PC-9 (cell line): ENCODE data around the gene SLC25A45. TPM values are rescaled to one million over a fixed set of nuclear protein-coding genes. Genes with fewer than 3 reads are reported as not detected.

Experiments used
- BruUV-seq: library from RNA; stranded (reverse); fragments of 400-500 nt; replicated peaks from 2 replicates; lab custom pipeline; 2021; lab: Mats Ljungman, UMichigan
- CTCF ChIA-PET: fragments of 300-600 bp; sonication (Branson Sonifier 250); formaldehyde crosslinking; loops from one replicate; lab custom pipeline; 2022; ENCODE audit warnings: antibody characterized with exemption; lab: Charles Lee
- POLR2A ChIA-PET: fragments of 300-600 bp; sonication (Branson Sonifier 250); formaldehyde crosslinking; loops from one replicate; lab custom pipeline; 2022; ENCODE audit warnings: antibody characterized with exemption; ENCODE audit not compliant: unreplicated experiment; lab: Charles Lee
- DNase-seq, 2 experiments: peaks; one replicate each; pipeline versions ENCODE4 v3.0.0 to v3.0.0-alpha.2; 2015 to 2022; ENCODE audit warnings: mixed read lengths in 1 of 2
- H2AFZ ChIP-seq: fragments of 200-600 bp; sonication (generic); 2 replicates; pipeline ENCODE4 v1.8.1; 2017; ENCODE audit warnings: antibody characterized with exemption
- H3F3A ChIP-seq: fragments of 200-600 bp; sonication (generic); 2 replicates; pipeline ENCODE4 v1.8.1; 2017; ENCODE audit warnings: antibody characterized with exemption, mild to moderate bottlenecking, low read depth; ENCODE audit not compliant: insufficient read depth
- H3K27ac ChIP-seq: fragments of 200-600 bp; sonication (generic); 2 replicates; pipeline ENCODE4 v1.6.1; 2016; ENCODE audit warnings: mixed run types
- H3K27me3 ChIP-seq: fragments of 200-600 bp; sonication (generic); 2 replicates; pipeline ENCODE4 v1.6.1; 2016; ENCODE audit warnings: low read depth, mixed run types; ENCODE audit not compliant: insufficient read depth
- H3K36me3 ChIP-seq: fragments of 200-600 bp; sonication (generic); 2 replicates; pipeline ENCODE4 v1.6.1; 2016; ENCODE audit warnings: low read depth, mixed run types
- H3K4me1 ChIP-seq: fragments of 200-600 bp; sonication (generic); replicated peaks from 2 replicates; pipeline ENCODE4 v1.6.1; 2016; ENCODE audit warnings: mixed run types; ENCODE audit not compliant: insufficient read depth
- H3K4me2 ChIP-seq: fragments of 200-600 bp; sonication (generic); 2 replicates; pipeline ENCODE4 v1.6.1; 2017; ENCODE audit warnings: mixed run types
- H3K4me3 ChIP-seq: fragments of 200-600 bp; sonication (generic); 2 replicates; pipeline ENCODE4 v1.6.1; 2016; ENCODE audit warnings: mixed run types
- H3K79me2 ChIP-seq: fragments of 200-600 bp; sonication (generic); 2 replicates; pipeline ENCODE4 v1.6.1; 2017; ENCODE audit warnings: low read depth, mixed run types
- H3K9me2 ChIP-seq: fragments of 200-600 bp; sonication (generic); 2 replicates; pipeline ENCODE4 v1.8.1; 2017; ENCODE audit warnings: mild to moderate bottlenecking; ENCODE audit not compliant: insufficient read depth
- H3K9me3 ChIP-seq: fragments of 200-600 bp; sonication (generic); 2 replicates; pipeline ENCODE4 v1.8.1; 2016; ENCODE audit warnings: low read depth; ENCODE audit not compliant: insufficient read depth
- H4K20me1 ChIP-seq: fragments of 200-600 bp; sonication (generic); 2 replicates; pipeline ENCODE4 v1.8.1; 2017; ENCODE audit not compliant: insufficient read depth
- EZH2 ChIP-seq: fragments of 200-600 bp; sonication (generic); IDR thresholded peaks from 2 replicates; pipeline ENCODE4 v1.8.0; 2017; ENCODE audit warnings: antibody characterized with exemption, low read depth
- intact Hi-C: fragments of 100-400 bp; cut with micrococcal nuclease; formaldehyde crosslinking; loops from one replicate; pipeline ENCODE4 v1.10.0; 2022; ENCODE audit not compliant: unreplicated experiment
- total RNA-seq: library from RNA; stranded (reverse); gene quantifications from 2 replicates; pipeline ENCODE4 v1.2.3, GENCODE V29; 2021
- TF ChIP-seq, protein P1 (sequence below): fragments of 200-600 bp; sonication (generic); conservative IDR thresholded peaks from 2 replicates; pipeline ENCODE4 v1.6.1; 2017; ENCODE audit warnings: mixed run types, antibody characterized with exemption, mild to moderate bottlenecking, moderate library complexity

Gene SLC25A45
- total RNA-seq, 1 experiment from 2014 or later: 9.8 TPM

DNA sequence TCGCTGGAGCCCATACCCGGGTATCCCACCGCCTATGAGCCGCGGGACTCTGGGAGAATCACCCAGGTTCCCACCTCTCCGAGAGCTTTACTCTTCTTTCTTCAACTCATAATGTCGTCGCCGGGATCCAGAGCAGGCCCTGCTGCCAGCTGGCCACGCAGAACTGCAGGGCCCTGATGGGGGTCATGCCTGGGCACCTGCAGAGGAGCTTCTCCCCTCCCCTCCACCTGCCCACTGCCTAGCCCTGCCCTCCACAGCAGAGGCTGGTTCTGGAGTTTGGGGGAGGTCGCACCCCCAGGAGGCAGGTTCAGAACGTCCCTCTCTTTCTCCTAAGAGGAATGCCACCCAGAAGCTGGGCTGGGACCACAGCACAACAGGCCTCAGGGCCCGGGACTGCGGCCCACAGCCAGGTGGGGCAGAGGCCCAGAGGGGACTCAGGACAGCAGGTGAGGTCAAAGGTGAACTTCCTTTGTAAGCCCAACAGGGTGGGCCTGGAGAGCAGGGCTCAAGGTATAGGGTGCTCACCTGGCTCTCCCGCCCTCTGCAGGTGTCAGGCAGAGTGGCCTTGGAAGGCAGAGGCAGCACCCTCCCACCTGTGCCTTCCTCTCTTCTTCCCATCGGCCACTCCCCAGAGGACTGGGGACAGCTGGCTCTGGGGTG is 1.9 kb downstream of the SLC25A45 start:
- POLR2A ChIA-PET: interaction anchor here (1.0 kb wide), 1 partner anchor 127 kb away, joined by 14 read pairs; no protein-coding TSS in a partner anchor

DNA sequence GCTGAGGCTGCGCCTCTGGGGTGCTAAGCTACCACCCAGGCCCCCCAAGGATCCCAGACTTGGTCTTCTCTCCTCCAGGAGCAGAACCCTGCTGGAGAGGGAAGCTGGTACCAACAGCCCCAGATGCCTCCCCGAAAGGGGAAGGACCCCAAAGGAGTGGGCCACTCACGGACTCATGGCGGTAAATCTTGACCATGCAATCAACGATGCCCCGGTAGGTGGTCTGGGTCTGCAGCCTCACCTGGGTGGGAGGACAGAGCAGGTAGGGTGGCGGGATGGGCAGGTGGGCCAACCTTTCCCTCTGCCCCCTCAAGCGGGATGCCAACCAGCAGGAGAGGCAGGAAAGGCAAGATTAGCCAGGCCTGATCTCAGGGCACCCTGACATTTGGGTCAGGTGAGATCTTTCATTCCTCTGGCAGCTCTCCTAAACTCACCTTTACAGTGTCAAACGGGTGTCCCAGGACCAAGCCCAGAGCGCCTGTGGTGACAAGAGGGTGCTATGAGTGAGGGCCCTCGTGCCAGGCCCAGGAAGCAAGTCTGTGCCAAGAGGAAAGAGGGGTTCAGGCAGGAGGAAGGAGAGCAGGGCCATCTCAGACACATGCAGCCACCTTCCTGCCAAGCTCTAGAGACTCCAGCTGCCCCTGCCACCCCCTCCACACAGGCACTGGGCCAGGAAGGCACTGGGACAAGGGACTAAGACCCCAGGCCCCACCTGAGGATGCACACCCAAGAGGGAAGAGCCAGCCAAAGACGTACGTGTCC is 2.6 kb downstream of the SLC25A45 start:
- CTCF ChIA-PET: no interaction called here

More for the DNA sequence above, 1.9 kb downstream of the SLC25A45 start:
- H3K36me3 ChIP-seq: no peaks in the 10 kb centered on the region
- no peaks in the 10 kb centered on the region for H3K9me2 ChIP-seq
- peak overlapping the region; percentile 93 for H3K27ac ChIP-seq
- H3K4me1 ChIP-seq: peaks cover 53% of the 10 kb centered on the region
- H4K20me1 ChIP-seq: no peaks in the 10 kb centered on the region
- CTCF ChIA-PET: interaction anchor here (1.0 kb wide), 1 partner anchor 105 kb away, joined by 10 read pairs; no protein-coding TSS in a partner anchor
- H3K4me3 ChIP-seq: peak overlapping the region; percentile 48; the same call in 1 of the 2 replicates
- no TSS peak for BruUV-seq
- H3K9me3 ChIP-seq: no peaks in the 10 kb centered on the region
- H2AFZ ChIP-seq: no peak overlapping the region
- H3K27me3 ChIP-seq: no peaks in the 10 kb centered on the region
- intact Hi-C loops: no loop called here
- peaks cover 60% of the 10 kb centered on the region for H3F3A ChIP-seq
- no peak for DNase-seq
- H3K79me2 ChIP-seq: peaks cover 7% of the 10 kb centered on the region; the same call in 1 of the 2 replicates
- peak overlapping the region; percentile 83 for H3K4me2 ChIP-seq
- no peak for TF ChIP-seq EZH2
- TF ChIP-seq, protein P1, sequence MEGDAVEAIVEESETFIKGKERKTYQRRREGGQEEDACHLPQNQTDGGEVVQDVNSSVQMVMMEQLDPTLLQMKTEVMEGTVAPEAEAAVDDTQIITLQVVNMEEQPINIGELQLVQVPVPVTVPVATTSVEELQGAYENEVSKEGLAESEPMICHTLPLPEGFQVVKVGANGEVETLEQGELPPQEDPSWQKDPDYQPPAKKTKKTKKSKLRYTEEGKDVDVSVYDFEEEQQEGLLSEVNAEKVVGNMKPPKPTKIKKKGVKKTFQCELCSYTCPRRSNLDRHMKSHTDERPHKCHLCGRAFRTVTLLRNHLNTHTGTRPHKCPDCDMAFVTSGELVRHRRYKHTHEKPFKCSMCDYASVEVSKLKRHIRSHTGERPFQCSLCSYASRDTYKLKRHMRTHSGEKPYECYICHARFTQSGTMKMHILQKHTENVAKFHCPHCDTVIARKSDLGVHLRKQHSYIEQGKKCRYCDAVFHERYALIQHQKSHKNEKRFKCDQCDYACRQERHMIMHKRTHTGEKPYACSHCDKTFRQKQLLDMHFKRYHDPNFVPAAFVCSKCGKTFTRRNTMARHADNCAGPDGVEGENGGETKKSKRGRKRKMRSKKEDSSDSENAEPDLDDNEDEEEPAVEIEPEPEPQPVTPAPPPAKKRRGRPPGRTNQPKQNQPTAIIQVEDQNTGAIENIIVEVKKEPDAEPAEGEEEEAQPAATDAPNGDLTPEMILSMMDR: no peak; the same call in 1 of the 2 replicates

More for the DNA sequence above, 2.6 kb downstream of the SLC25A45 start:
- Histone ChIP-seq H3K27ac (peak overlapping the region; percentile 93; the same call in 1 of the 2 replicates), H3K4me3 (no peak overlapping the region), H3K4me1 (peaks cover 46% of the 10 kb centered on the region), H2AFZ (no peak overlapping the region), H3F3A (peaks cover 58% of the 10 kb centered on the region), H3K36me3 (no peaks in the 10 kb centered on the region), H3K9me2 (no peaks in the 10 kb centered on the region), H3K27me3 (no peaks in the 10 kb centered on the region), H3K4me2 (peak overlapping the region; percentile 83; the same call in 1 of the 2 replicates), H4K20me1 (no peaks in the 10 kb centered on the region), H3K9me3 (no peaks in the 10 kb centered on the region), H3K79me2 (peaks cover 7% of the 10 kb centered on the region; the same call in 1 of the 2 replicates)
- no peak for DNase-seq
- TF ChIP-seq, protein P1: no peak
- no peak for TF ChIP-seq EZH2
- BruUV-seq: no TSS peak
- intact Hi-C loops: no loop called here
- POLR2A ChIA-PET: interaction anchor here (1.0 kb wide), 1 partner anchor 128 kb away, joined by 14 read pairs; no protein-coding TSS in a partner anchor
